Right lobe of liver (tissue), 4 donors: ENCODE results near the gene MOXD1.
A peak's percentile ranks its signal among the peaks of the same experiment; 100 is the strongest.

Experiments
- POLR2A ChIP-seq: fragments of 450-650 bp; IDR thresholded peaks from one replicate; pipeline ENCODE4 v1.6.1; 2017; ENCODE audit warnings: antibody characterized with exemption, mild to moderate bottlenecking
- TF ChIP-seq, protein P1 (sequence below), 4 donors: fragments of 200-600 bp in 3 of 4; fragments of 450-650 bp in 1 of 4; IDR thresholded peaks; one replicate each; pipeline versions ENCODE4 v1.5.1 to v1.8.0; 2016 to 2022; ENCODE audit warnings: antibody characterized with exemption in 4 of 4, mild to moderate bottlenecking in 2 of 4
- donor health status: DM: no; HTN: no; CAD: no.
- donor health status: DM: no; HTN: no; CAD: no.
- donor health status: DM: no; HTN: yes; CAD: no.

DNA sequence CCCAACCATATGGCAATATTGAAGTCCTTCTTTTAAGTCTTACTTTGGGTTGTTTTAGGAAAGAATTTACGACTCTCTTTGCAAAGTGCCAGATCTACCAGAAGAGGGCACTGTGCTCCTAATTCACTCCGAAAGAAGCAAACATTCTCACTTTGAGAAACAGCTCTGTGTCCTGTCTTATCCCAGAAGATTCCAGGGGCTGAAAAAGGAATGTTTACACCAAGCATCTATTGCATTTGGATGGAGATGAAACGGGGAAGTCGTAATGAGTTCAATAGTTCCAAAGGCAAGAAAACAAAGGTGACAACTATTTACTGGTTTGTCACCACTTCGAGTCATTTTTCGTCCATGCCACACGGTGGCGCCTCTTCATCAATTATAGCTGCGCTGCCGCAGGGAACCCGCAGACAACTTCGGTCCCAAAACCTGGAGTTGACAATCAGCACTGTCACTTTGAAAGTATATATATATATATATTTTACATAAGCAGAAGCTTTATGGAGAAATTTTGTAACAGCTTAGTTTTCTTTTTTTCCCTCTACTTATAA, 121.6 kb downstream of the MOXD1 start:
- TF ChIP-seq, protein P1, sequence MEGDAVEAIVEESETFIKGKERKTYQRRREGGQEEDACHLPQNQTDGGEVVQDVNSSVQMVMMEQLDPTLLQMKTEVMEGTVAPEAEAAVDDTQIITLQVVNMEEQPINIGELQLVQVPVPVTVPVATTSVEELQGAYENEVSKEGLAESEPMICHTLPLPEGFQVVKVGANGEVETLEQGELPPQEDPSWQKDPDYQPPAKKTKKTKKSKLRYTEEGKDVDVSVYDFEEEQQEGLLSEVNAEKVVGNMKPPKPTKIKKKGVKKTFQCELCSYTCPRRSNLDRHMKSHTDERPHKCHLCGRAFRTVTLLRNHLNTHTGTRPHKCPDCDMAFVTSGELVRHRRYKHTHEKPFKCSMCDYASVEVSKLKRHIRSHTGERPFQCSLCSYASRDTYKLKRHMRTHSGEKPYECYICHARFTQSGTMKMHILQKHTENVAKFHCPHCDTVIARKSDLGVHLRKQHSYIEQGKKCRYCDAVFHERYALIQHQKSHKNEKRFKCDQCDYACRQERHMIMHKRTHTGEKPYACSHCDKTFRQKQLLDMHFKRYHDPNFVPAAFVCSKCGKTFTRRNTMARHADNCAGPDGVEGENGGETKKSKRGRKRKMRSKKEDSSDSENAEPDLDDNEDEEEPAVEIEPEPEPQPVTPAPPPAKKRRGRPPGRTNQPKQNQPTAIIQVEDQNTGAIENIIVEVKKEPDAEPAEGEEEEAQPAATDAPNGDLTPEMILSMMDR (IDR thresholded peaks at IDR 0.05) = peak; percentile 83 to 97 (median 89)
- TF ChIP-seq POLR2A = no peak
